IPS DF 19.7 (cell line): Measurements from ENCODE around the gene PDE4B.
"Not testable (repeated sequence)": the region's sequence is repeated elsewhere in the genome, so short reads cannot be mapped to it uniquely, and the experiment has no call there.

Experiments
- DNase-seq: peaks from one replicate; pipeline ENCODE4 v3.0.0-alpha.2; 2013; ENCODE audit warnings: low read depth, low spot score

Gene PDE4B

DNA sequence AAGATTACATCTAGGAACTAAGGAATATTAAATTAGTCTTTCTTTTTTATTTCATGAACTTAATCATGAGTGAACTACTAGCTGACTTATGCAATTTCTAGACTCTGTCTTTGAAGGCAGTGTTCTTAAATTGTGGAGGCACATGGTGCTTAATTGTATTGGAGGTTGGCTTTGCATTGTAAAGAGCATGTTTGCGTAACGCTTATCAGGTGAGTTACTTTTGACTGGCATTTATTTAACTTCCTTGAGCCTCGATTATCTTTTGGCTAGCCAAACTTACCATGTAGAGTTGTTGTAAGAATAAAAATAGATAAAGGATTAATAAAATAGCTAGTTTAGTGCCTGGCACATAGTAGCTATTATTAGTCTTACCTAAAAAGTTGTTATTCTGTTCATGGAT, 262.4 kb downstream of the PDE4B start:
- no peak for DNase-seq

DNA sequence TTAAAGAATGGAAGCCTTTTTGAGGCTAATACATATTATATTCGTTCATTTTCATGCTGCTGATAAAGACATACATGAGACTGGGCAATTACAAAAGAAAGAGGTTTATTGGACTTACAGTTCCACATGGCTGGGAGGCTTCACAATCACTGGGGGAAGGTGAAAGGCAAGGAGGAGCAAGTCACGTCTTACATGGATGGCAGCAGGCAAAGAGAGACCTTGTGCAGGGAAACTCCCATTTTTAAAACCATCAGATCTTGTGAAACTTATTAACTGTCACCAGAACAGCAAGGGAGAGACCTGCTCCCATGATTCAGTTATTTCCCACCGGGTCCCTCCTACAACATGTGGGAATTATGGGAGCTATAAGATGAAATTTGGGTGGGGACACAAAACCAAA, 264.8 kb downstream of the PDE4B start:
- DNase-seq, result not testable (repeated sequence)

DNA sequence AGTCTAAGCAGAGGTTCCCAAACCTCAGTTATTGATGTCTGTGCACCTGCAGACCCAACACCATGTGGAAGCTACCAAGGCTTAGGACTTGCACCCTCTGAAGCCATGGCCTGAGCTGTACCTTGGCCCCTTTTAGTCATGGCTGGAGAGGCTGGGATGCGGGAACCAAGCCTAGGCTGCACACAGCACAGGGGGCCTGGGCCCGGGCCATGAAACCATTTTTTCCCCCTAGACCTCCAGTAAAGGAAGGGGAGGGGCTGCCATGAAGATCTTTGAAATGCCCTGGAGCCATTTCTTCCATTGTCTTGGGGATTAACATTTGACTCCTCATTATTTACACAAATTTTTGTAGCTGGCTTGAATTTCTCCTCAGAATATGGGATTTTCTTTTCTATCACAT, 265.9 kb downstream of the PDE4B start:
- no peak for DNase-seq

DNA sequence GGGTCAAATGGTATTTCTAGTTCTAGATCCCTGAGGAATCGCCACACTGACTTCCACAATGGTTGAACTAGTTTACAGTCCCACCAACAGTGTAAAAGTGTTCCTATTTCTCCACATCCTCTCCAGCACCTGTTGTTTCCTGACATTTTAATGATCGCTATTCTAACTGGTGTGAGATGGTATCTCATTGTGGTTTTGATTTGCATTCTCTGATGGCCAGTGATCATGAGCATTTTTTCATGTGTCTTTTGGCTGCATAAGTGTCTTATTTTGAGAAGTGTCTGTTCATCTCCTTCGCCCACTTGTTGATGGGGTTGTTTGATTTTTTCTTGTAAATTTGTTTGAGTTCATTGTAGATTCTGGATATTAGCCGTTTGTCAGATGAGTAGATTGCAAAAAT, 274.5 kb downstream of the PDE4B start:
- not testable (repeated sequence) for DNase-seq

DNA sequence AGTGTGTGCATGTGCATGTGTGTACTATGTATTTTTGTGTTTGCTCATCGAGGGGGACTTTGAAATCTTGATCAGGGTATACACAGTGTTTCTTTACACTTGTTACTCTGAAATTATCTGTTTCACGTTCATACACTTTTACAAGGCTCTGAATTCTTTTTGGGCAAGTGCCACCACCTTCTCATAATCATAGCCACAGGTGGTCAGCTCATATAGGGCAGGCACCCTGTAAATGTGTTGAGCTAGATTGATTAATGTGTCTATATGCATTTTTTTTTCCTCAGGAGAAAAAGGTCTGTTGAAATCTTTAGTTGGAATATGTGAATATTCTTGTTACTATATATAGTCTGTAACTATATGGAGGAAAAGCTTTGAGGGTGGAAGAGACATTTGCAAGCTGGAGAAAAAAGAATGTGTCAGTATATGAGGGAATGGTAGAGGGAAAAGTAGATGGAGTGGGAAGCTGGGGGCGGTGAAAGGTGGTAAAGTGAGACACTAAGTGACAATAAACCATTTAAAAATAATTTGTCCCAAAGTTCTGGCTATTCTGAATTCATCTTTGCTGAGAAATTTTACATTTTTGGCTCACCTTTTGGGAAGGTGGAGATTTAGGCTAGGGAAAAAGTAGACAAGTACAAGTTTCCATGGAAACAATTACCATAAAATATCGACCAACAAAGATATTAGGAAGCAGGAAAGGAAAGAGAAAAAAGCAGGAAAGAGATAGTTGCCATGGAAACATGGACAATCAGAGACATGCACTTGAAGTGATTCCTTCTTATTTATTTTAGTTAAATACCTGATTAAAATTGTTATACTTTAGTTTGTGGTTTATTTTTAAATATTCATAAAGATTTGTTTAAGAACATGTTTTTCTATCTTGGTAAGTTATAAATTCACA, 277.5 kb downstream of the PDE4B start:
- DNase-seq, result no peak

DNA sequence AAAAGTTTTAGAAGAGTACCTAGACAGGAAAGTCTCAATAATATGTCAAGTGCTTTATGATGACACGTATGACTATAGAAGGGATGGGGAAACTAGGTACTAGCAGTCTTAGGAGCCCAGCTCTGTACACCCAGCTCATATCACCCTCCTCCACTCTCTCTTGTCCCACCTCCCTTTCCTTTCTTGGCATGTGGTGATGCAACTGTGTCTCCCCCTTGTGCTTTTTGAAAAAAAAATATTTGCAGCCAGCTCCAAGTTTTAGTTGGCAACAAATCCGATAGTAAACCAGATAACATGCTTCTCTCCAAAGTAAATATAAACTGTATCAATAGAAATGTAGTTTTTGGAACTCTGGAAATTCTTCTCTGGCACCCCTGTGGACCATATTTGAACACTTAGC, 280.7 kb downstream of the PDE4B start:
- DNase-seq, result no peak

DNA sequence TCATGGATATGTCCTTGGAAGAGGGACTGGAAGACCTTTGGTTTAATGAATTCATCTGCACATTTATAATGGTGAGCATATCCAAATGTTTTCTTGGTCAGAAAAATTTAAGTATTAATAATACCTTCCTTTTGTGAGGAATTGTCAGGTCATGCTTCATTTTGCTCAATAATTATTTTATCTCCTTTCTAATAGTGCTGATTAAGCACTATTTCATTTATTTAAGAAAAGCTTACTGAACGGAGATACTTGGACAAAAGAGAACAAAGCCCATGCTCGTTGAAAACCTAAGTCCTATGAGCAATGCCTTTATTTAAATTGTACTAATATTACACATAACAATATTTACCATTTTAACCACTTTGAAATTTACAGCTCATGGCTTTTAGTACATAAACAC, 281.5 kb downstream of the PDE4B start:
- DNase-seq, result no peak

DNA sequence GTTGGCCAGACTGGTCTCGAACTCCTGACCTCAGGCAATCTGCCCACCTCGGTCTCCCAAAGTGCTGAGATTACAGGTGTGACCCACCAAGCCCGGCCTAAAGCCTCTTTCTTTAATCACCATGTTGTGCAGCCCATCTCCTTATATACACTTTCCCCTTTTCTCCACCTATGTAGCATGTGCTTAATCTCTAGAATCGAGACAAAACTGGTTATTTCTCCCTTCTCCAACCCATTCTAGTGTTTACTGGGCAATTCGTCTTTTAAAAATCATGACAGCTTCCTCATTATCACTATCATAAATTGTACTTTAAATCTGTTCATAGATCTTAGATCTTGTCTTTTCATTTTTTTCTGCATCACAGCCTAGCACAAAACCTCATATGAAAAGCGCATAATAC, 285.7 kb downstream of the PDE4B start:
- no peak for DNase-seq

DNA sequence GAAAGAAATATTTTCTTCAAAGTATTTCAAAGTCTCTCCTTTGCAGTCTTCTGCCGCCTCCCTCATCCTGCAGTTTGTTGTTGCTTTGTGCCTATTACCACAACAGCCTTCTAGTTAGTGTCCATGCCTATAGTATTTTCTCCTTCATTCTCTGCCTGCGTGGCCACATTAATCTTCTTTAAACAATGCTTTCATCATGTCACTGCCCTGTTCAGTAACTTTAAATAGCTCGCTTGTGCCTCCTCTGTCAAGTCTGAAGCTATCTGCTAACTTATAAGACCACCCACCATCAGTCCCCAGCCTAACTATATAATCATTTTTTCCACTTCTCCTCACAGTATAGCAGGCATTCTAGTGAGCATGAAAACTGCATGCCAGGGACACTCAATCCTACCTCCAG, 290.3 kb downstream of the PDE4B start:
- no peak for DNase-seq

DNA sequence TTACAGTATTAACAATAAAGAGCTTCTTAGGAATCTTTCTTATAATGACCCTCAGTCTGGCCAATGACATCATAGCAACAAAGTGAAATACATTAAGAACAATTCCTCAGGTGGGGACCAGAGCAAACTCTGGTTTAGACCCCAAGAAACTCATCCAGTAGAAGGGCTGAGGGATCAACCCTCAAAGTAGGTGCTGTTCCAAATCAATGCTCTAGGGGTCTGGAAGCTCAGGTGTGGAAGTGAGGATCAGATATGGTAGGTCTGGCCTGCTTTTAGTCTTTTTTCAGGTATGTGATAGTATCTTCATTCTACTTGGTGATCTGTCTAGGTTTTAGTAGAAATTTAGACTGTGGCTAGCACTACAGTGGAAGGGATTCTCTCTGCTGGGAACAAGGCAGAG, 291.7 kb downstream of the PDE4B start:
- DNase-seq, result no peak

DNA sequence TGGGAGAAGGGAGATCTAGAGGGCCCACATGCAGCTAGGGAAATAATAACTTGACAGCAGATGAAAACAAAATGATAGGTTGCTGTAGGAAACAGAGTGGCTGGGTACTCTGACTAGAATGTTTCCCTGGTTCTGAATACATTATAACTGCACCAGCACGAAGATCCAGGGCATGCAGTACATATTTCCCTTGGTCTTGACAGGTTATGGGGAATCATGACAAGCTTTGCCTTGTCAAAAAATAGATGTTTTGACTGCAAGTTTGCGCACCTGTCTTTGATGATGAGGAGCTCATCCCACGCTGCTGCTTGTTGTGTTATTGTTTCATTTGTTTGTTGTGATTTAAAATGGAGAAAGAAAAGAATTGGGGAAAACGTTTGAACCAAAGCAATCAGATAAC, 292.9 kb downstream of the PDE4B start:
- no peak for DNase-seq

DNA sequence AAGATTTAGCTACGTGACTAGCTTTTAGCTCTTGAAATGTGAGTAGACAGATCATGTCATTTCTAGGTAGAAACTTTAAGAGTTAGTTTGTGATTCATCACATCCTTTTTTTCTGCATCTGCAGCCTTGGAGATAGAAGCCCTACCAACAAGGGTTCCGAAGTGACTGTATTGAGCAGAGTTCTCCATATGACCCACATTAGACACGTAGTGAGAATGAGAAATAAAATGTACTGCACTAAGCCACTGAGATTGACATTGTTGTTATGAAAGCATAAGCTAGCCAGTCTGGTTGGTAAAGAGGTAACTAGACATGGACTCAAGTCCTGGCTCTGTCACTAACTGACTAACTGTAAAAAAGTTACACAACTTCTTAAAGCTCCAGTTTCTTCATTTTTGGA, 296.1 kb downstream of the PDE4B start:
- DNase-seq, result no peak

DNA sequence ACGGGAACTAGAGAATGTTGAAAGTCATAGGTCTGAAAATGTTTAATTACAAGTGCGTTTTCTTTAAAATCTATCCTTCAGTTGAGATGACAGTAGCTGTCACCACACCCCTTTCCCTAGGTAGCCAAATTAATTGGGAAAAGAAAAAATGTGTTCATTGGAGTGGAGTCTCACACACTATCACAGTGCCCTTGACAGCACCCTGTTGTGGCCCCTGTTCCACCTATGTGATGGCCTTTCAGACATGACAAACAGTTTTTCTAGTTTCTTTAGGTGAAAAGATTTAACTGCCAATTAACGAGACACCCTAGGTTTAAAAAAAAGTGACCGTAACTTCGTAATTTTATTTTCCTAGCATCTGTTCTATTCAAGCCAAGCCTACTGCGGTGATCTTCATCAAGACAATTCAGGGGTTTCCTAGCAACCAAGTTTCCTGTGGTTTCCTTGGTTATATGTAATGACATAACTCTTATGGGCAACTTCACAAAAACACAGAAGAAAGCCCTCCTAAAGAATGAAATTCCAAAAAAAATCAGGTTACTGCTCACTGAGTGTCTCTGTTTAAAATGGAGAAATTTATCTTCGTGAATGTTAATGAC, 298.3 kb downstream of the PDE4B start:
- DNase-seq, result no peak

DNA sequence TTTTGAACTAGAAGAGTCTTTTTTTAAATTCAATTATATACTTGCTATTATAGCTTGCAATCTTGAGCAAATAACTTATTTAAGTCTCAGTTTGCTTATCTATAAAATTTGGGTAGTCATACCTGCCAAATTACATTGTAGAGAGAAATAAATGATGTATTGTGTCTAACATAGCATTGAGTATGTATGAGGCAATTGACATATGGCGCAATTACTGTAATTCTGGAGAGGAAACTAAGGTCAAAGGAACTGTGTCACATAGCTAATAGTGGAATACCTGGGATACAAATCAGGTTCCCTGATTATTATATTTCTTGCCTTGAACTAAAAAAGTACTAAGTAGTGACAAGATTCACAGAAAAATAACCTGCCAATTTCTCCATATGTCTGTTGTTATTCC, 302.5 kb downstream of the PDE4B start:
- DNase-seq, result no peak

DNA sequence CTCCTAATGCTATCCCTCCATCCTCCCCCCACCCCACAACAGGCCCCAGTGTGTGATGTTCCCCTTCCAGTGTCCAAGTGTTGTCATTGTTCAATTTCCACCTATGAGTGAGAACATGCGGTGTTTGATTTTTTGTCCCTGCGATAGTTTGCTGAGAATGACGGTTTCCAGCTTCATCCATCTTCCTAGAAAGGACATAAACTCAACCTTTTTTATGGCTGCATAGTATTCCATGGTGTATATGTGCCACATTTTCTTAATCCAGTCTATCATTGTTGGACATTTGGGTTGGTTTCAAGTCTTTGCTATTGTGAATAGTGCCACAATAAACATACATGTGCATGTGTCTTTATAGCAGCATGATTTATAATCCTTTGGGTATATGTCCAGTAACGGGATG, 308.3 kb downstream of the PDE4B start:
- not testable (repeated sequence) for DNase-seq

DNA sequence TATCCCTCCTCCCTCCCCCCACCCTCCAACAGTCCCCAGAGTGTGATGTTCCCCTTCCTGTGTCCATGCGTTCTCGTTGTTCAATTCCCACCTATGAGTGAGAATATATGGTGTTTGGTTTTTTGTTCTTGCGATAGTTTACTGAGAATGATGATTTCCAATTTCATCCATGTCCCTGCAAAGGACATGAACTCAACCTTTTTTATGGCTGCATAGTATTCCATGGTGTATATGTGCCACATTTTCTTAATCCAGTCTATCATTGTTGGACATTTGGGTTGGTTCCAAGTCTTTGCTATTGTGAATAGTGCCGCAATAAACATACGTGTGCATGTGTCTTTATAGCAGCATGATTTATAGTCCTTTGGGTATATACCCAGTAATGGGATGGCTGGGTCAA, 311.4 kb downstream of the PDE4B start:
- not testable (repeated sequence) for DNase-seq

DNA sequence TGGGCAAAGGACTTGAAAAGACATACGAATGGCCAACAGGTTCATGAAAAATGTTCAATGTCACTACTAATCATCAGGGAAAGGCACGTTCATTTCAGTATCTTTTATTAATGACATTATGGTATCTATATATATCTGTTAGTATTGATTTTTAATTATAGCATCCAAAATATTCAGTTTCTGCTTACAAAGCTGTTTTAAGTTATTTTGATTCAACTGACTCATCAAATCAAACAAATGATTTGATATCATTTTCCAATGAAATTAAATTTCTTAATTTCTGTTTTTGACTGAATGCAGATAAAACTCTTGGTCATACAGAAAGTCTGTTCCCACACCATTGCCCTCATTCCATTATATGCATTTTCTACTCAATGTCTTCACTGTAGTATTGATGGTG, 315.9 kb downstream of the PDE4B start:
- DNase-seq, result no peak

DNA sequence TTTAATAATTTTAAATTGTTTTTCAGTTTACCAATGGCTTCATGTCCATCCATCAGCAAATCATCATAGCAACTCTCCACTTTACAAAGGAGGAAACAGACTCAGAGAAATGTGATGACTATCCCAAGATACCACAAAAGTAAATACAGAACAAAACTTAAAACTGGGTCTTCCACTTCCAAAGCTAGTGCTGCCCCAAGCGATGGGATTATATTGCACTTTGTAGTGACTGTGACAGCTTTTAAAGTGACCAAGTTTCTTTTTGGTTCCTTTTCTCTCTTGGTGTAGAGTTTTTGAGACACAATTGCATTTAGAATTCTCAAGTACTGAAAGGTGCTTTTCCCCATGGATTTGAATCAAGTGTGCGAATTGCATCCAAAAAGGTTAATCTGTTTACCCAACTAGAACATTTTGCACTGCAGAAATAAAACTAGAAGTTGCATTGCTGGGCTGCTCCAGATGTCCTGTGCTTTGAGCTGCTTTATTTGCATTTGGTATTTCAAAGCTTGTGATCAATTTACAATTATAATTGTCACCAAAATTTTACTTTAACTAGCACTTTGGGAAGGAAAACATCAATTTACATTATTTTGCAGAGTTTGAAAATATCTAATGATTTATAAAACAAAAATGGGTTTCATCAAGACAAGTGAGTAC, 320.2 kb downstream of the PDE4B start:
- DNase-seq, result no peak

DNA sequence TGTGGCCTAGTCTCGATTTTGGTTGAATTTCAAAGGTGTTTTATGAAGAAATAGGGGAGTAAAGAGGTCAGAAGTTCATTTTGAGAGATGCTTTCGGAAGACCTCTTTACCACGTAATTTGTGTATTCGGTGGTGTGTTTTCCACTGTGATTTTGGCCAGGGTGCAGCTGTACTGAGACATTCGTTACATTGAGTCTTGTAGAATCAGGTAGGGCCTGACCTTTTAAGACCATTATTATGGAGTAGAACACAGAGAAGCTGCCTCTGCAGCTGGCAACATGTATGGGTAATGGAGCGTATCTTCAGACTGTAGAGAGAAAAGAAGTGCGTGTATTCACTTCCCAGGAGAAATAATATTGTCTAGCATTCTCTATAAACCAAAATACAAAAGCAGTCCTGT, 326.5 kb downstream of the PDE4B start:
- DNase-seq, result no peak

DNA sequence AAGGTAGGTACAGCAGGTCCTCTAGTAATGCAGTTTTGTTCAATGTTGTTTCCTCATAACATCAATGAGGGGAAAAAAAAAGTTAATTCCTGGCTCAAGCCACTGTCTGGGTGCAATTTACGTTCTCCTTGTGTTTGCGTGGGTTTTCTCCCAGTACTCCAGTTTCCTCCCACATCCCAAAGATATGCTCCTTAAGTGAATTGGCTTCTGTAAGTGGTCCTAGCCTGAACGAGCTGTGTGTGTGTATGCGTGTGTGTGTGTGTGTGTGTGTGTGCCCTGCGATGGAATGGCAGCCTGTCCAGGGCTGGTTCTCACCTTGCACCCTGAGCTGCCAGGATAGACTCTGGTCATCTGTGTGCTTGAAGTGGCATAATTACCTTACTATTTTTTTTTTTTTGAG, 332.0 kb downstream of the PDE4B start:
- DNase-seq, result no peak

DNA sequence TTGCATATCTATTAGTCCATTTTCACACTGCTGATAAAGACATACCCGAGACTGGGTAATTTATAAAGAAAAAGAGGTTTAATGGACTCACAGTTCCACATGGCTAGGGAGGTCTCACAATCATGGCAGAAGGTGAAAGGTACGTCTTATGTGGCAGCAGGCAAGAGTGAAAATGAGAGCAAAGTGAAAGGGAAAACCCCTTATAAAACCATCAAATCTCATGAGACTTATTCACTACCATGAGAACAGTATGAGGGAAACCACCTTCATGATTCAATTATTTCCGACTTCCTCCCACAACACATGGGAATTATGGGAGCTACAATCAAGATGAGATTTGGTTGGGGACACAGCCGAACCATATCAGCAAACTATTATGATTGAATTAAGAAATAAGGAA, 335.9 kb downstream of the PDE4B start:
- DNase-seq, result not testable (repeated sequence)

DNA sequence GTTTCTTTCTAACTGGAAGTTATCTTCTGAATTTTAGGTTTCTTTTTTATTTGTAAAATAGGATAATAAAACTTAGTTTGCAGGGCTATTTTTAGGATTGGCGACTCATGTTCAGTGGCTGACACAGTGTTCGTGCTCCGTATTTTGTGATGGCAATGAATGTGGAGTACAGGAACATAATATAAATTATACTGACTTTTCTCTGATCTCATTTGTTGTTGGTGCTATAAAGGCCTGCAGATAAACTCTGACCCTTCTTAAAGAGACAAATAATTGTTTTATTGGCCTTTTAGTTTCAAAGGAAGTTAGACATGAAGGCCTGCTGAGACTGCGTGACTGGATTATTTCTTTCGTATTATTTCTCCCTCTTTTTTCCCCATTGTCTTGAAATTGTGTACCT, 339.6 kb downstream of the PDE4B start:
- no peak for DNase-seq

DNA sequence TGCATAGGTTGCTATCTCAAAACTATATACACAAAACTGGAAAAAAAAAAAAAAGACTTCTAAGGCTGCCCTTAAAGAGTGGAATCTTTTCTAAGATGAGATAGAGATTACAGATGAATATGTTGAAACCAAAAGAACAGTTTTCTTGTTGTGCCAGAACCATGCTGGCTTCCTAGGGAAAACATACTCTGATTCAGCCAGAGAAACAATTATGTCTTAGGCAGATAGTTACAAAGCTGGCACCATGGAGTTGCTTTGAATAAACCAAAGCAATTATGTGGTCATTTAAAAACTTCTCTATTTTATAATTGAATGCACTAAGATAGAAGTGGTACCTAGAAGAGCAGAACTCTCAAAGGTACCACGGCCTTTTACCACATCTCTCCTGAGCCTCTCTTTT, 341.3 kb downstream of the PDE4B start:
- DNase-seq, result no peak
